HepG2 (cell line): ENCODE measurements around the gene MYOM1. TPM values are rescaled to one million over a fixed set of nuclear protein-coding genes. Genes with fewer than 3 reads are reported as not detected.

Experiments used
- FOXP1 ChIP-seq, 2 experiments: fragments of 450-650 bp in 1 of 2; IDR thresholded peaks; 2 replicates each; pipeline ENCODE4 v1.6.1; 2017 to 2018; ENCODE audit warnings: antibody characterized with exemption in 1 of 2
- IKZF4 ChIP-seq: sonication (generic); formaldehyde crosslinking; IDR thresholded peaks from 2 replicates; pipeline ENCODE4 v1.5.1; 2020; ENCODE audit warnings: borderline replicate concordance, mild to moderate bottlenecking, low read depth, missing genetic modification reagents; ENCODE audit errors: not compliant biosample characterization
- MIER3 ChIP-seq: IDR thresholded peaks from 2 replicates; pipeline ENCODE4 v1.6.1; 2016; ENCODE audit warnings: missing compliant biosample characterization, borderline replicate concordance
- RFX1 ChIP-seq: fragments of 450-650 bp; IDR thresholded peaks from 2 replicates; pipeline ENCODE4 v1.6.1; 2017
- SIX4 ChIP-seq: sonication (generic); formaldehyde crosslinking; IDR thresholded peaks from 2 replicates; pipeline ENCODE4 v1.4.0; 2020; ENCODE audit warnings: missing genetic modification reagents
- ZBTB1 ChIP-seq: sonication (generic); formaldehyde crosslinking; IDR thresholded peaks from 2 replicates; pipeline ENCODE4 v1.4.0; 2020; ENCODE audit warnings: missing genetic modification reagents, borderline replicate concordance
- ZBTB26 ChIP-seq: IDR thresholded peaks from 2 replicates; pipeline ENCODE4 v1.6.1; 2016; ENCODE audit warnings: missing compliant biosample characterization, missing genetic modification reagents, borderline replicate concordance
- ZBTB8A ChIP-seq: sonication (generic); formaldehyde crosslinking; IDR thresholded peaks from 2 replicates; pipeline ENCODE4 v1.4.0; 2020; ENCODE audit warnings: mild to moderate bottlenecking, low read depth, missing genetic modification reagents, borderline replicate concordance
- ZEB1 ChIP-seq: IDR thresholded peaks from 2 replicates; pipeline ENCODE4 v1.6.1; 2012; ENCODE audit warnings: mild to moderate bottlenecking, low read depth, inconsistent platforms; ENCODE audit not compliant: insufficient replicate concordance
- ZFY ChIP-seq: sonication (generic); formaldehyde crosslinking; IDR thresholded peaks from 2 replicates; pipeline ENCODE4 v1.4.0; 2020; ENCODE audit warnings: missing genetic modification reagents
- ZNF10 ChIP-seq: sonication (generic); formaldehyde crosslinking; IDR thresholded peaks from 2 replicates; pipeline ENCODE4 v1.4.0; 2020; ENCODE audit warnings: mild to moderate bottlenecking, low read depth, missing genetic modification reagents, borderline replicate concordance
- ZNF318 ChIP-seq: sonication (generic); formaldehyde crosslinking; IDR thresholded peaks from 2 replicates; pipeline ENCODE4 v1.4.0; 2020; ENCODE audit warnings: mild to moderate bottlenecking, missing genetic modification reagents
- ZNF33A ChIP-seq: sonication (generic); formaldehyde crosslinking; IDR thresholded peaks from 2 replicates; pipeline ENCODE4 v1.5.1; 2020; ENCODE audit warnings: missing genetic modification reagents, mild to moderate bottlenecking, moderate library complexity, borderline replicate concordance
- ZNF44 ChIP-seq: sonication (generic); formaldehyde crosslinking; IDR thresholded peaks from 2 replicates; pipeline ENCODE4 v1.5.1; 2020; ENCODE audit warnings: mild to moderate bottlenecking, missing genetic modification reagents
- ZNF556 ChIP-seq: sonication (generic); formaldehyde crosslinking; IDR thresholded peaks from 2 replicates; pipeline ENCODE4 v1.4.0; 2020; ENCODE audit warnings: mild to moderate bottlenecking, missing genetic modification reagents, borderline replicate concordance
- ZNF567 ChIP-seq: sonication (generic); formaldehyde crosslinking; IDR thresholded peaks from 2 replicates; pipeline ENCODE4 v1.8.1; 2023; ENCODE audit warnings: mild to moderate bottlenecking, missing genetic modification reagents, borderline replicate concordance
- ZNF598 ChIP-seq: sonication (generic); formaldehyde crosslinking; IDR thresholded peaks from 2 replicates; pipeline ENCODE4 v1.5.1; 2020; ENCODE audit warnings: mild to moderate bottlenecking, missing genetic modification reagents, borderline replicate concordance
- ZNF768 ChIP-seq: sonication (generic); formaldehyde crosslinking; IDR thresholded peaks from 2 replicates; pipeline ENCODE4 v1.4.0; 2020; ENCODE audit warnings: missing genetic modification reagents
- ZNF773 ChIP-seq: sonication (generic); formaldehyde crosslinking; IDR thresholded peaks from 2 replicates; pipeline ENCODE4 v1.4.0; 2020; ENCODE audit warnings: missing genetic modification reagents, borderline replicate concordance
- ZNF784 ChIP-seq: sonication (generic); formaldehyde crosslinking; IDR thresholded peaks from 2 replicates; pipeline ENCODE4 v1.5.1; 2020; ENCODE audit warnings: missing genetic modification reagents, mild to moderate bottlenecking, borderline replicate concordance
- polyA plus RNA-seq, 8 experiments: library from polyadenylated mRNA; depleted of rRNA in 3 of 8; stranded (reverse) in 7 of 8; unstranded in 1 of 8; fragments of >200 nt; fragmentation: Illumina TruSeq in 4 of 8; extraction: Trizol in 4 of 8; gene quantifications; 2 replicates each; pipeline versions ENCODE4 v1.2.1 to v1.2.3, GENCODE V29; 2011 to 2016; ENCODE audit warnings: low read depth in 4 of 8, missing spikeins in 1 of 8, mixed read lengths in 1 of 8; ENCODE audit not compliant: insufficient read depth in 1 of 8
- total RNA-seq, 5 experiments: library from RNA; depleted of rRNA; stranded (reverse); fragments of >200 nt; fragmentation: Illumina TruSeq; extraction: Trizol; gene quantifications; 2 replicates each; pipeline ENCODE4 v1.2.3, GENCODE V29; 2016; ENCODE audit warnings: low read depth in 1 of 5

Gene MYOM1
- total and polyA plus RNA-seq, 2 of the 13 experiments (the other 11 are each of a cell fraction or from before 2014, with no cell fraction given): 0.46 to 0.98 TPM

- TF ChIP-seq ZNF44 (CRISPR knock-in tag) (no peak), ZNF10 (CRISPR knock-in tag) (no peak), FOXP1 (IDR thresholded peaks at IDR 0.05) (peak; percentile 97), FOXP1 (CRISPR knock-in tag; IDR thresholded peaks at IDR 0.05) (peak; percentile 95), SIX4 (peak; percentile 40; the same call in 1 of the 2 replicates), ZBTB8A (CRISPR knock-in tag) (no peak), ZNF556 (no peak), ZFY (CRISPR knock-in tag) (0 out of 2 replicates have a peak, but pooled peaks have one; percentile 16), ZEB1 (peak; percentile 30), ZNF768 (no peak), ZBTB1 (CRISPR knock-in tag) (no peak), ZNF318 (CRISPR knock-in tag) (0 out of 2 replicates have a peak, but pooled peaks have one; percentile 43), RFX1 (no peak), MIER3 (CRISPR knock-in tag) (peak; percentile 94), ZNF773 (no peak), ZNF567 (CRISPR knock-in tag) (no peak; the same call in 1 of the 2 replicates), IKZF4 (CRISPR knock-in tag) (no peak), ZNF784 (CRISPR knock-in tag) (no peak), ZNF598 (no peak), ZBTB26 (CRISPR knock-in tag) (no peak), ZNF33A (no peak)
Observed at GRCh38 chr18:3051718-3052410, 167.9 kb downstream of the MYOM1 start (continued).
